HEK293 (cell line): ENCODE data around the gene GDAP1L1.

Source experiments
- BCL11A ChIP-seq: fragments of 450-650 bp; formaldehyde crosslinking; IDR thresholded peaks from 2 replicates; pipeline ENCODE4 v1.5.1; 2016; ENCODE audit warnings: low read depth, missing biosample characterization, missing genetic modification characterization
- FEZF1 ChIP-seq: fragments of 450-650 bp; formaldehyde crosslinking; IDR thresholded peaks from 2 replicates; pipeline ENCODE4 v1.5.1; 2016; ENCODE audit warnings: missing biosample characterization, missing genetic modification characterization
- HOXA7 ChIP-seq: sonication (generic); formaldehyde crosslinking; IDR thresholded peaks from 2 replicates; pipeline ENCODE4 v1.8.1; 2022; ENCODE audit warnings: missing genetic modification reagents, borderline replicate concordance
- HOXC10 ChIP-seq: sonication (generic); formaldehyde crosslinking; IDR thresholded peaks from 2 replicates; pipeline ENCODE4 v1.8.1; 2023; ENCODE audit warnings: mild to moderate bottlenecking, missing genetic modification reagents
- KLF9 ChIP-seq: fragments of 450-650 bp; formaldehyde crosslinking; IDR thresholded peaks from 2 replicates; pipeline ENCODE4 v1.5.1; 2016; ENCODE audit warnings: missing biosample characterization, missing genetic modification characterization, low read depth
- PRDM10 ChIP-seq: fragments of 450-650 bp; formaldehyde crosslinking; IDR thresholded peaks from 2 replicates; pipeline ENCODE4 v1.5.1; 2016; ENCODE audit warnings: missing biosample characterization, missing genetic modification characterization
- ZBTB20 ChIP-seq: fragments of 450-650 bp; formaldehyde crosslinking; IDR thresholded peaks from 2 replicates; pipeline ENCODE4 v1.5.1; 2016; ENCODE audit warnings: missing biosample characterization, missing genetic modification characterization
- ZNF114 ChIP-seq: fragments of 450-650 bp; formaldehyde crosslinking; IDR thresholded peaks from 2 replicates; pipeline ENCODE4 v1.5.0; 2017; ENCODE audit warnings: missing biosample characterization, missing genetic modification characterization
- ZNF146 ChIP-seq: fragments of 450-650 bp; formaldehyde crosslinking; IDR thresholded peaks from 2 replicates; pipeline ENCODE4 v1.5.1; 2016; ENCODE audit warnings: missing biosample characterization, missing genetic modification characterization
- ZNF175 ChIP-seq: fragments of 450-650 bp; formaldehyde crosslinking; IDR thresholded peaks from 2 replicates; pipeline ENCODE4 v1.5.1; 2016; ENCODE audit warnings: missing biosample characterization, missing genetic modification characterization
- ZNF211 ChIP-seq: fragments of 450-650 bp; formaldehyde crosslinking; IDR thresholded peaks from 2 replicates; pipeline ENCODE4 v1.5.1; 2016; ENCODE audit warnings: low read depth, missing biosample characterization, missing genetic modification characterization
- ZNF302 ChIP-seq: fragments of 450-650 bp; formaldehyde crosslinking; IDR thresholded peaks from 2 replicates; pipeline ENCODE4 v1.5.1; 2016; ENCODE audit warnings: missing biosample characterization, missing genetic modification characterization, low read depth
- ZNF341 ChIP-seq: fragments of 450-650 bp; formaldehyde crosslinking; IDR thresholded peaks from 2 replicates; pipeline ENCODE4; 2016; ENCODE audit warnings: low read depth, missing biosample characterization, missing genetic modification characterization
- ZNF404 ChIP-seq: fragments of 450-650 bp; formaldehyde crosslinking; IDR thresholded peaks from 2 replicates; pipeline ENCODE4 v1.5.1; 2017; ENCODE audit warnings: missing biosample characterization, missing genetic modification characterization
- ZNF423 ChIP-seq: fragments of 450-650 bp; formaldehyde crosslinking; IDR thresholded peaks from 2 replicates; pipeline ENCODE4 v1.5.1; 2016; ENCODE audit warnings: missing biosample characterization, missing genetic modification characterization
- ZNF449 ChIP-seq: fragments of 450-650 bp; formaldehyde crosslinking; IDR thresholded peaks from 2 replicates; pipeline ENCODE4 v1.5.1; 2017; ENCODE audit warnings: missing biosample characterization, mild to moderate bottlenecking, missing genetic modification characterization, moderate library complexity
- ZNF529 ChIP-seq: fragments of 450-650 bp; formaldehyde crosslinking; IDR thresholded peaks from 2 replicates; pipeline ENCODE4 v1.5.1; 2017; ENCODE audit warnings: missing genetic modification characterization, missing biosample characterization; ENCODE audit not compliant: insufficient replicate concordance
- ZNF580 ChIP-seq: fragments of 450-650 bp; formaldehyde crosslinking; IDR thresholded peaks from 2 replicates; pipeline ENCODE4 v1.5.1; 2016; ENCODE audit warnings: missing biosample characterization, missing genetic modification characterization
- ZNF654 ChIP-seq: fragments of 450-650 bp; formaldehyde crosslinking; IDR thresholded peaks from 2 replicates; pipeline ENCODE4 v1.5.1; 2016; ENCODE audit warnings: low read depth, missing biosample characterization, missing genetic modification characterization
- ZNF701 ChIP-seq: fragments of 450-650 bp; formaldehyde crosslinking; IDR thresholded peaks from 2 replicates; pipeline ENCODE4 v1.5.1; 2016; ENCODE audit warnings: missing biosample characterization, missing genetic modification characterization
- ZNF747 ChIP-seq: fragments of 450-650 bp; formaldehyde crosslinking; IDR thresholded peaks from 2 replicates; pipeline ENCODE4 v1.5.1; 2016; ENCODE audit warnings: missing biosample characterization, missing genetic modification characterization
- ZNF768 ChIP-seq: fragments of 450-650 bp; formaldehyde crosslinking; IDR thresholded peaks from 2 replicates; pipeline ENCODE4 v1.5.1; 2018; ENCODE audit warnings: missing biosample characterization, mild to moderate bottlenecking, missing genetic modification characterization
- ZNF776 ChIP-seq: fragments of 450-650 bp; formaldehyde crosslinking; IDR thresholded peaks from 2 replicates; pipeline ENCODE4 v1.5.0; 2017; ENCODE audit warnings: missing biosample characterization, missing genetic modification characterization, borderline replicate concordance
- ZNF792 ChIP-seq: fragments of 450-650 bp; formaldehyde crosslinking; IDR thresholded peaks from 2 replicates; pipeline ENCODE4 v1.5.1; 2016; ENCODE audit warnings: missing biosample characterization, missing genetic modification characterization
- ZNF837 ChIP-seq: fragments of 450-650 bp; formaldehyde crosslinking; IDR thresholded peaks from 2 replicates; pipeline ENCODE4 v1.5.1; 2016; ENCODE audit warnings: missing biosample characterization, missing genetic modification characterization
- TF ChIP-seq, protein P1 (sequence below): fragments of 450-650 bp; formaldehyde crosslinking; IDR thresholded peaks from 2 replicates; pipeline ENCODE4 v1.5.1; 2017; ENCODE audit warnings: missing biosample characterization, missing genetic modification characterization
- TF ChIP-seq, protein P2 (sequence below): fragments of 450-650 bp; formaldehyde crosslinking; IDR thresholded peaks from 2 replicates; pipeline ENCODE4 v1.5.1; 2017; ENCODE audit warnings: missing biosample characterization, missing genetic modification characterization
- TF ChIP-seq, protein P3 (sequence below): fragments of 450-650 bp; formaldehyde crosslinking; IDR thresholded peaks from 2 replicates; pipeline ENCODE4 v1.5.1; 2016; ENCODE audit warnings: missing biosample characterization, missing genetic modification characterization, low read depth
- TF ChIP-seq, protein P4 (sequence below): fragments of 450-650 bp; IDR thresholded peaks from 2 replicates; pipeline ENCODE4 v1.5.1; 2018; ENCODE audit warnings: missing biosample characterization, mild to moderate bottlenecking, missing genetic modification characterization

GDAP1L1 gene

GRCh38 chr20:44204156-44204831, 42.8 kb upstream of the GDAP1L1 start (continued):
- TF ChIP-seq FEZF1 (tag by site-specific recombination) (no peak), HOXA7 (CRISPR knock-in tag) (no peak), ZNF747 (tag by site-specific recombination) (no peak), ZNF449 (tag by site-specific recombination) (no peak), ZNF302 (tag by site-specific recombination) (no peak), ZNF776 (tag by site-specific recombination) (no peak), ZNF580 (tag by site-specific recombination) (no peak), PRDM10 (tag by site-specific recombination) (0 out of 2 replicates have a peak, but pooled peaks have one; percentile 17), HOXC10 (CRISPR knock-in tag) (no peak), ZNF792 (tag by site-specific recombination) (no peak), ZNF211 (tag by site-specific recombination) (no peak), ZNF529 (tag by site-specific recombination) (no peak), ZNF837 (tag by site-specific recombination) (no peak), ZNF146 (tag by site-specific recombination) (no peak), ZNF768 (tag by site-specific recombination) (no peak), ZNF175 (tag by site-specific recombination) (no peak), KLF9 (tag by site-specific recombination) (no peak), ZBTB20 (tag by site-specific recombination) (no peak), ZNF114 (tag by site-specific recombination) (no peak), ZNF404 (tag by site-specific recombination) (no peak), ZNF701 (tag by site-specific recombination) (no peak), BCL11A (tag by site-specific recombination) (no peak), ZNF423 (tag by site-specific recombination) (no peak), ZNF341 (tag by site-specific recombination) (no peak), ZNF654 (tag by site-specific recombination) (peak; percentile 5; the same call in 1 of the 2 replicates)
- TF ChIP-seq, protein P1, sequence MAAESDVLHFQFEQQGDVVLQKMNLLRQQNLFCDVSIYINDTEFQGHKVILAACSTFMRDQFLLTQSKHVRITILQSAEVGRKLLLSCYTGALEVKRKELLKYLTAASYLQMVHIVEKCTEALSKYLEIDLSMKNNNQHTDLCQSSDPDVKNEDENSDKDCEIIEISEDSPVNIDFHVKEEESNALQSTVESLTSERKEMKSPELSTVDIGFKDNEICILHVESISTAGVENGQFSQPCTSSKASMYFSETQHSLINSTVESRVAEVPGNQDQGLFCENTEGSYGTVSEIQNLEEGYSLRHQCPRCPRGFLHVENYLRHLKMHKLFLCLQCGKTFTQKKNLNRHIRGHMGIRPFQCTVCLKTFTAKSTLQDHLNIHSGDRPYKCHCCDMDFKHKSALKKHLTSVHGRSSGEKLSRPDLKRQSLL (tag by site-specific recombination) = no peak
- TF ChIP-seq, protein P2, sequence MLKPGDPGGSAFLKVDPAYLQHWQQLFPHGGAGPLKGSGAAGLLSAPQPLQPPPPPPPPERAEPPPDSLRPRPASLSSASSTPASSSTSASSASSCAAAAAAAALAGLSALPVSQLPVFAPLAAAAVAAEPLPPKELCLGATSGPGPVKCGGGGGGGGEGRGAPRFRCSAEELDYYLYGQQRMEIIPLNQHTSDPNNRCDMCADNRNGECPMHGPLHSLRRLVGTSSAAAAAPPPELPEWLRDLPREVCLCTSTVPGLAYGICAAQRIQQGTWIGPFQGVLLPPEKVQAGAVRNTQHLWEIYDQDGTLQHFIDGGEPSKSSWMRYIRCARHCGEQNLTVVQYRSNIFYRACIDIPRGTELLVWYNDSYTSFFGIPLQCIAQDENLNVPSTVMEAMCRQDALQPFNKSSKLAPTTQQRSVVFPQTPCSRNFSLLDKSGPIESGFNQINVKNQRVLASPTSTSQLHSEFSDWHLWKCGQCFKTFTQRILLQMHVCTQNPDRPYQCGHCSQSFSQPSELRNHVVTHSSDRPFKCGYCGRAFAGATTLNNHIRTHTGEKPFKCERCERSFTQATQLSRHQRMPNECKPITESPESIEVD (tag by site-specific recombination) = peak; percentile 62
- TF ChIP-seq, protein P3, sequence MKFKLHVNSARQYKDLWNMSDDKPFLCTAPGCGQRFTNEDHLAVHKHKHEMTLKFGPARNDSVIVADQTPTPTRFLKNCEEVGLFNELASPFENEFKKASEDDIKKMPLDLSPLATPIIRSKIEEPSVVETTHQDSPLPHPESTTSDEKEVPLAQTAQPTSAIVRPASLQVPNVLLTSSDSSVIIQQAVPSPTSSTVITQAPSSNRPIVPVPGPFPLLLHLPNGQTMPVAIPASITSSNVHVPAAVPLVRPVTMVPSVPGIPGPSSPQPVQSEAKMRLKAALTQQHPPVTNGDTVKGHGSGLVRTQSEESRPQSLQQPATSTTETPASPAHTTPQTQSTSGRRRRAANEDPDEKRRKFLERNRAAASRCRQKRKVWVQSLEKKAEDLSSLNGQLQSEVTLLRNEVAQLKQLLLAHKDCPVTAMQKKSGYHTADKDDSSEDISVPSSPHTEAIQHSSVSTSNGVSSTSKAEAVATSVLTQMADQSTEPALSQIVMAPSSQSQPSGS (tag by site-specific recombination) = no peak
- TF ChIP-seq, protein P4, sequence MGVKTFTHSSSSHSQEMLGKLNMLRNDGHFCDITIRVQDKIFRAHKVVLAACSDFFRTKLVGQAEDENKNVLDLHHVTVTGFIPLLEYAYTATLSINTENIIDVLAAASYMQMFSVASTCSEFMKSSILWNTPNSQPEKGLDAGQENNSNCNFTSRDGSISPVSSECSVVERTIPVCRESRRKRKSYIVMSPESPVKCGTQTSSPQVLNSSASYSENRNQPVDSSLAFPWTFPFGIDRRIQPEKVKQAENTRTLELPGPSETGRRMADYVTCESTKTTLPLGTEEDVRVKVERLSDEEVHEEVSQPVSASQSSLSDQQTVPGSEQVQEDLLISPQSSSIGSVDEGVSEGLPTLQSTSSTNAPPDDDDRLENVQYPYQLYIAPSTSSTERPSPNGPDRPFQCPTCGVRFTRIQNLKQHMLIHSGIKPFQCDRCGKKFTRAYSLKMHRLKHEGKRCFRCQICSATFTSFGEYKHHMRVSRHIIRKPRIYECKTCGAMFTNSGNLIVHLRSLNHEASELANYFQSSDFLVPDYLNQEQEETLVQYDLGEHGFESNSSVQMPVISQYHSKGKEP (tag by site-specific recombination) = no peak
